ENCODE data around the gene CCDC33.

The CCDC33 gene

GRCh38 chr15:74269362-74270035 lies 33.4 kb downstream of the CCDC33 start:
- no peak overlapping the region for H3K4me3 ChIP-seq (ENCODE audit: low read depth, low read length)
- no peak for DNase-seq (ENCODE audit: low read depth)
- TF ChIP-seq CTCF (IDR thresholded peaks at IDR 0.05; ENCODE audit: control insufficient read depth, extremely low read depth, insufficient read depth), result no peak

GRCh38 chr15:74270155-74270554 lies 34.0 kb downstream of the CCDC33 start:
- H3K4me3 ChIP-seq (ENCODE audit: low read depth, low read length), result no peak overlapping the region
- TF ChIP-seq CTCF (IDR thresholded peaks at IDR 0.05; ENCODE audit: control insufficient read depth, extremely low read depth, insufficient read depth), result no peak
- DNase-seq (ENCODE audit: low read depth), result no peak

GRCh38 chr15:74270854-74271520 lies 34.9 kb downstream of the CCDC33 start:
- no peak overlapping the region for H3K4me3 ChIP-seq (ENCODE audit: low read depth, low read length)
- no peak for DNase-seq (ENCODE audit: low read depth)
- TF ChIP-seq CTCF (IDR thresholded peaks at IDR 0.05; ENCODE audit: control insufficient read depth, extremely low read depth, insufficient read depth), result no peak

GRCh38 chr15:74272812-74273211 lies 36.7 kb downstream of the CCDC33 start:
- no peak overlapping the region for H3K4me3 ChIP-seq (ENCODE audit: low read depth, low read length)
- no peak for TF ChIP-seq CTCF (IDR thresholded peaks at IDR 0.05; ENCODE audit: control insufficient read depth, extremely low read depth, insufficient read depth)
- DNase-seq (ENCODE audit: low read depth), result no peak

- DNase-seq (ENCODE audit: low read depth), result peak; percentile 4
- H3K4me3 ChIP-seq (ENCODE audit: low read depth, low read length), result no peak overlapping the region
- TF ChIP-seq CTCF (IDR thresholded peaks at IDR 0.05; ENCODE audit: control insufficient read depth, extremely low read depth, insufficient read depth), result no peak
Measured at GRCh38 chr15:74274470-74275038, 38.4 kb downstream of the CCDC33 start.

GRCh38 chr15:74275957-74276356 lies 39.8 kb downstream of the CCDC33 start:
- no peak for TF ChIP-seq CTCF (IDR thresholded peaks at IDR 0.05; ENCODE audit: control insufficient read depth, extremely low read depth, insufficient read depth)
- H3K4me3 ChIP-seq (ENCODE audit: low read depth, low read length), result no peak overlapping the region
- DNase-seq (ENCODE audit: low read depth), result no peak

Data from LNCaP clone FGC (cell line).